ENCODE measurements around the gene GALNT17. TPM values are rescaled to one million over a fixed set of nuclear protein-coding genes. Genes with fewer than 3 reads are reported as not detected.
"Not testable (repeated sequence)": the region's sequence is repeated elsewhere in the genome, so short reads cannot be mapped to it uniquely, and the experiment has no call there.

Gene GALNT17
- total and polyA plus RNA-seq, 11 donors, result 16.9 to 116 (median 73.1) TPM

GRCh38 chr7:71198391-71198790 is 66.4 kb downstream of the GALNT17 start:
- Histone ChIP-seq H3K4me1 (peaks cover 0 to 10% (median 0%) of the 10 kb centered on the region in 12 donors), H3K4me3 (no peak overlapping the region), H3K27ac (peak overlapping the region in 3 of 12 donors; percentile 4 to 29 (median 12)), H3K9me3 (peaks cover 0 to under 1% (median 0%) of the 10 kb centered on the region in 12 donors), H3K27me3 (no peaks in the 10 kb centered on the region), H3K36me3 (no peaks in the 10 kb centered on the region)
- WGBS, 4 donors, result 70 to 93% (median 90%) methylated on average over 6 of the region's 6 CpGs
- ATAC-seq (no peak), DNase-seq (no peak)
- intact Hi-C loops (cut with DNase I), result no loop called here
- TF ChIP-seq, protein P1, sequence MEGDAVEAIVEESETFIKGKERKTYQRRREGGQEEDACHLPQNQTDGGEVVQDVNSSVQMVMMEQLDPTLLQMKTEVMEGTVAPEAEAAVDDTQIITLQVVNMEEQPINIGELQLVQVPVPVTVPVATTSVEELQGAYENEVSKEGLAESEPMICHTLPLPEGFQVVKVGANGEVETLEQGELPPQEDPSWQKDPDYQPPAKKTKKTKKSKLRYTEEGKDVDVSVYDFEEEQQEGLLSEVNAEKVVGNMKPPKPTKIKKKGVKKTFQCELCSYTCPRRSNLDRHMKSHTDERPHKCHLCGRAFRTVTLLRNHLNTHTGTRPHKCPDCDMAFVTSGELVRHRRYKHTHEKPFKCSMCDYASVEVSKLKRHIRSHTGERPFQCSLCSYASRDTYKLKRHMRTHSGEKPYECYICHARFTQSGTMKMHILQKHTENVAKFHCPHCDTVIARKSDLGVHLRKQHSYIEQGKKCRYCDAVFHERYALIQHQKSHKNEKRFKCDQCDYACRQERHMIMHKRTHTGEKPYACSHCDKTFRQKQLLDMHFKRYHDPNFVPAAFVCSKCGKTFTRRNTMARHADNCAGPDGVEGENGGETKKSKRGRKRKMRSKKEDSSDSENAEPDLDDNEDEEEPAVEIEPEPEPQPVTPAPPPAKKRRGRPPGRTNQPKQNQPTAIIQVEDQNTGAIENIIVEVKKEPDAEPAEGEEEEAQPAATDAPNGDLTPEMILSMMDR (IDR thresholded peaks at IDR 0.05), result no peak
- TF ChIP-seq POLR2A (IDR thresholded peaks at IDR 0.05), result no peak

DNA sequence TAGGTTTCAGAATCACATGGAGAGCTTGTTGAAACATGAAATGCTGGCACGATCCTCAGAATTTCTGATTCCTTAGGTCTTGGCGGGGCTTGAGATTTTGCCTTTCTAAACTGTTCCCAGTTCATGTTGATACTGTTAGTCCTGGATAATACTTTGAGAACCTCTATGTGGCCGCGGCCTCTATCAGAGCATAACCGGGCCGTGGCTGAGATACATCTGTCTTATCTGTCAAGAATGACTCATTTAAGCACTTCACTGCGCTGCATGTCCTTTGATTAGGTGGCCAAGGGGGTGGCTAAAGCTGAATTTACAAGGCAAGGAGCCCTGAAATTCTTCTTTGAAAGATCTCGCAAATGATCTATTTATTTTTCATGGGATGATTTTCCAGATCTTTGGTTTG is 66.9 kb downstream of the GALNT17 start:
- no peaks in the 10 kb centered on the region for H3K27me3 ChIP-seq
- intact Hi-C loops (cut with DNase I), result no loop called here
- DNase-seq, result peak in 1 of 5 donors; percentile 55
- H3K27ac ChIP-seq, result peak overlapping the region in 3 of 12 donors; percentile 4 to 29 (median 12)
- 37 to 50% (median 40%) methylated on average over 8 of the region's 8 CpGs for WGBS, 4 donors
- H3K9me3 ChIP-seq, result peaks cover 0 to 5% (median 0%) of the 10 kb centered on the region in 12 donors
- no peak overlapping the region for H3K4me3 ChIP-seq
- peaks cover 0 to 10% (median 0%) of the 10 kb centered on the region in 12 donors for H3K4me1 ChIP-seq
- no peaks in the 10 kb centered on the region for H3K36me3 ChIP-seq
- ATAC-seq, result peak in 3 of 4 donors; percentile 32 to 86 (median 84)
- TF ChIP-seq POLR2A (IDR thresholded peaks at IDR 0.05), result no peak
- TF ChIP-seq, protein P1 (IDR thresholded peaks at IDR 0.05), result no peak

DNA sequence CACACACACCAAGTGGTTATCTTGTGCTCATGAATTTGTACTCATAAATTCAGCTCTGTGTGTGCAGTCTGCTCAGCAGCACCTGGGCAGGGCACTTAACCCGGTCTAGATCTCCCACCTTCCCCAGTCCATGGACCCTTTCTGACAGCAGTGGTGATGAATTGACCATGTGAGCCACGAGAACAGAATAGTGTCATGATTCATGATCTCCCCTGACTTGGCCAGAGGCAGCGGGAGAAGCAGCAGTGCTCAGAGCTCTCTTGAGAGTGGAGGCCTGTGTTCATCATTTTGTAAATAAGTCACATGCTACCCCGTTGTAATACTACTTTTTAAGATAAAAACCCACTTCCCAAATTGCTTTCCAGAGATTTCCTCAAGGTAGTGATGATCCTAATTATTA is 74.2 kb downstream of the GALNT17 start:
- peak overlapping the region in 1 of 12 donors; percentile 28 for H3K27ac ChIP-seq
- H3K4me1 ChIP-seq, result peaks cover 0 to 9% (median 0%) of the 10 kb centered on the region in 12 donors
- no peak overlapping the region for H3K4me3 ChIP-seq
- intact Hi-C loops (cut with DNase I), result no loop called here
- 28 to 57% (median 40%) methylated on average over 4 of the region's 4 CpGs for WGBS, 4 donors
- peaks cover 0 to 13% (median 0%) of the 10 kb centered on the region in 12 donors for H3K9me3 ChIP-seq
- DNase-seq, result no peak
- ATAC-seq, result peak in 3 of 4 donors; percentile 52 to 73 (median 56)
- no peaks in the 10 kb centered on the region for H3K27me3 ChIP-seq
- H3K36me3 ChIP-seq, result no peaks in the 10 kb centered on the region
- TF ChIP-seq, protein P1 (IDR thresholded peaks at IDR 0.05), result no peak
- TF ChIP-seq POLR2A (IDR thresholded peaks at IDR 0.05), result no peak

- intact Hi-C loops (cut with DNase I), result no loop called here
- ATAC-seq, result peak in 3 of 4 donors; percentile 46 to 63 (median 60)
These were observed 76.9 kb downstream of the GALNT17 start for GRCh38 chr7:71208881-71209280.

GRCh38 chr7:71209484-71209883 is 77.5 kb downstream of the GALNT17 start:
- H3K27me3 ChIP-seq; H3K4me1 ChIP-seq; H3K36me3 ChIP-seq; H3K27ac ChIP-seq; H3K4me3 ChIP-seq; intact Hi-C loops (cut with DNase I); ATAC-seq; DNase-seq: not testable (repeated sequence)
- H3K9me3 ChIP-seq, result peaks cover 0 to 14% (median 0%) of the 10 kb centered on the region in 12 donors
- WGBS, 4 donors, result 77 to 86% (median 81%) methylated on average over 4 of the region's 4 CpGs

More at GRCh38 chr7:71208881-71209280, 76.9 kb downstream of the GALNT17 start:
- Histone ChIP-seq H3K4me1 (peaks cover 0 to 9% (median 0%) of the 10 kb centered on the region in 12 donors), H3K4me3 (no peak overlapping the region), H3K9me3 (peaks cover 0 to 14% (median 0%) of the 10 kb centered on the region in 12 donors), H3K36me3 (no peaks in the 10 kb centered on the region), H3K27me3 (no peaks in the 10 kb centered on the region), H3K27ac (peak overlapping the region in 1 of 12 donors; percentile 5)
- no peak for DNase-seq
- no peak for TF ChIP-seq POLR2A (IDR thresholded peaks at IDR 0.05)
- WGBS, 4 donors, result 61 to 72% (median 67%) methylated on average over 3 of the region's 3 CpGs

Data from heart left ventricle (tissue), 16 donors.